HCT116 (cell line): ENCODE data around the gene ROR2. TPM values are rescaled to one million over a fixed set of nuclear protein-coding genes. Genes with fewer than 3 reads are reported as not detected.

Source experiments
- ATAC-seq: fragments of 200-7000 bp; cut with Tn5 transposase; 2 replicates; pipeline ENCODE4 v1.9.1; 2020; ENCODE audit warnings: mild to moderate bottlenecking, moderate library complexity
- BruUV-seq: library from RNA; stranded (reverse); fragments of 400-500 nt; replicated peaks from 2 replicates; lab custom pipeline; 2021; lab: Mats Ljungman, UMichigan
- CTCF ChIA-PET: fragments of 300-600 bp; sonication (Branson Sonifier 250); formaldehyde crosslinking; loops from one replicate; lab custom pipeline; 2021; ENCODE audit warnings: antibody characterized with exemption; lab: Charles Lee
- POLR2A ChIA-PET: fragments of 300-600, 350-600 bp; sonication (Branson Sonifier 250); formaldehyde crosslinking; loops from one replicate; lab custom pipeline; 2021; ENCODE audit warnings: antibody characterized with exemption; lab: Charles Lee
- RAD21 ChIA-PET, 2 experiments: fragments of 300-600 bp; sonication (Branson Sonifier 250); formaldehyde crosslinking; loops; one replicate each; lab custom pipeline; 2023; ENCODE audit warnings: low total read pairs in 2 of 2; ENCODE audit not compliant: uncharacterized antibody in 2 of 2, unreplicated experiment in 2 of 2, low non-redundant PET in 1 of 2; lab: Charles Lee
- DNase-seq: peaks from one replicate; pipeline ENCODE4 v3.0.0-alpha.2; 2010; ENCODE audit warnings: low read depth, low spot score
- H2AFZ ChIP-seq: fragments of 200-600 bp; shearing (Covaris generic), sonication (generic); 2 replicates; pipeline ENCODE4 v1.6.1; 2017; ENCODE audit warnings: low read depth, mixed run types, mixed read lengths, antibody characterized with exemption, low read length; ENCODE audit not compliant: poor library complexity, severe bottlenecking
- H3K27ac ChIP-seq: 2 replicates; pipeline ENCODE4 v1.5.1; 2012; ENCODE audit warnings: low read depth, low read length
- H3K27me3 ChIP-seq: fragments of 200-600 bp; sonication (generic); 2 replicates; pipeline ENCODE4 v1.6.1; 2016; ENCODE audit warnings: mixed run types, low read length, mixed read lengths; ENCODE audit not compliant: insufficient read depth
- H3K36me3 ChIP-seq, 2 experiments: fragments of 200-500 bp in 1 of 2; fragments of 200-600 bp in 1 of 2; sonication (Bioruptor generic) in 1 of 2; sonication (generic) in 1 of 2; 2 replicates each; pipeline versions ENCODE4 v1.5.1 to v1.6.1; 2014 to 2016; ENCODE audit warnings: low read length in 2 of 2, inconsistent platforms in 1 of 2, mixed read lengths in 1 of 2, mixed run types in 1 of 2; ENCODE audit not compliant: insufficient read depth in 2 of 2, control insufficient read depth in 1 of 2
- H3K4me1 ChIP-seq, 2 experiments: fragments of 200-600 bp in 1 of 2; sonication (generic) in 1 of 2; 2 replicates each; pipeline versions ENCODE4 v1.5.1 to v1.6.1; 2012 to 2017; ENCODE audit warnings: low read length in 2 of 2, inconsistent platforms in 1 of 2, mild to moderate bottlenecking in 1 of 2, mixed read lengths in 1 of 2, mixed run types in 1 of 2, moderate library complexity in 1 of 2; ENCODE audit not compliant: insufficient read depth in 2 of 2, control insufficient read depth in 1 of 2
- H3K4me2 ChIP-seq: fragments of 200-600 bp; sonication (generic); 2 replicates; pipeline ENCODE4 v1.6.1; 2017; ENCODE audit warnings: mixed run types, low read length, mixed read lengths
- H3K4me3 ChIP-seq, 2 experiments: fragments of 200-600 bp in 1 of 2; sonication (generic) in 1 of 2; replicated peaks in 1 of 2; 2 replicates each; pipeline ENCODE4 v1.5.1; 2011 to 2016; ENCODE audit warnings: low read length in 2 of 2, control low read depth in 1 of 2, low read depth in 1 of 2, mild to moderate bottlenecking in 1 of 2, mixed read lengths in 1 of 2, mixed run types in 1 of 2
- H3K79me2 ChIP-seq: fragments of 200-600 bp; sonication (generic); 2 replicates; pipeline ENCODE4 v1.6.1; 2017; ENCODE audit warnings: mild to moderate bottlenecking, mixed run types, low read length, moderate library complexity, mixed read lengths; ENCODE audit not compliant: insufficient read depth
- H3K9ac ChIP-seq: fragments of 200-600 bp; sonication (generic); 2 replicates; pipeline ENCODE4 v1.6.1; 2016; ENCODE audit warnings: low read length, mixed read lengths
- H3K9me2 ChIP-seq: fragments of 200-600 bp; sonication (generic), shearing (Covaris generic); 2 replicates; pipeline ENCODE4 v1.6.1; 2017; ENCODE audit warnings: mixed run types, mild to moderate bottlenecking, moderate library complexity; ENCODE audit not compliant: insufficient read depth
- H3K9me3 ChIP-seq, 2 experiments: fragments of 200-500 bp in 1 of 2; fragments of 200-600 bp in 1 of 2; sonication (Bioruptor generic) in 1 of 2; sonication (generic) in 1 of 2; 2 replicates each; pipeline ENCODE4 v1.6.1; 2014 to 2017; ENCODE audit warnings: low read length in 2 of 2, mixed read lengths in 2 of 2, inconsistent platforms in 1 of 2, low read depth in 1 of 2, mild to moderate bottlenecking in 1 of 2, mixed run types in 1 of 2, moderate library complexity in 1 of 2; ENCODE audit not compliant: control insufficient read depth in 1 of 2, insufficient read depth in 1 of 2
- H4K20me1 ChIP-seq: fragments of 200-600 bp; sonication (generic), shearing (Covaris generic); 2 replicates; pipeline ENCODE4 v1.6.1; 2017; ENCODE audit warnings: mixed run types, mild to moderate bottlenecking, moderate library complexity; ENCODE audit not compliant: insufficient read depth
- CEBPB ChIP-seq: IDR thresholded peaks from 2 replicates; pipeline ENCODE4 v1.6.1; 2012; ENCODE audit warnings: low read depth
- ELF1 ChIP-seq: IDR thresholded peaks from 2 replicates; pipeline ENCODE4 v1.6.1; 2012; ENCODE audit warnings: low read depth, borderline replicate concordance
- EZH2phosphoT487 ChIP-seq: fragments of 200-600 bp; IDR thresholded peaks from 2 replicates; pipeline ENCODE4 v1.6.1; 2018; ENCODE audit warnings: antibody characterized with exemption, borderline replicate concordance
- FOSL1 ChIP-seq: IDR thresholded peaks from 2 replicates; pipeline ENCODE4 v1.6.1; 2012; ENCODE audit warnings: low read depth
- POLR2A ChIP-seq: IDR thresholded peaks from 2 replicates; pipeline ENCODE4 v1.7.0; 2011; ENCODE audit warnings: borderline replicate concordance; ENCODE audit not compliant: insufficient read depth, insufficient read length; ENCODE audit errors: extremely low read depth
- POLR2AphosphoS5 ChIP-seq: IDR thresholded peaks from 2 replicates; pipeline ENCODE4 v1.6.1; 2011; ENCODE audit warnings: mild to moderate bottlenecking, low read depth, low read length, moderate library complexity
- RAD21 ChIP-seq: IDR thresholded peaks from 2 replicates; pipeline ENCODE4 v1.6.1; 2012; ENCODE audit warnings: low read depth, mild to moderate bottlenecking
- SIN3A ChIP-seq: IDR thresholded peaks from 2 replicates; pipeline ENCODE4 v1.6.1; 2012; ENCODE audit warnings: low read depth
- SP1 ChIP-seq: IDR thresholded peaks from 2 replicates; pipeline ENCODE4 v1.6.1; 2012; ENCODE audit warnings: low read depth
- SRF ChIP-seq: IDR thresholded peaks from 2 replicates; pipeline ENCODE4 v1.6.1; 2012; ENCODE audit warnings: low read depth
- TCF7L2 ChIP-seq: IDR thresholded peaks from 2 replicates; pipeline ENCODE4 v1.7.0; 2011; ENCODE audit warnings: borderline replicate concordance, inconsistent platforms; ENCODE audit not compliant: insufficient read depth, insufficient read length; ENCODE audit errors: extremely low read depth
- ZFX ChIP-seq: fragments of 450-650 bp; IDR thresholded peaks from 2 replicates; pipeline ENCODE4 v1.6.1; 2017
- intact Hi-C: fragments of 100-400 bp; cut with micrococcal nuclease; formaldehyde crosslinking; loops from 2 replicates; pipeline ENCODE4 v1.10.0; 2022
- total RNA-seq: library from RNA; stranded (reverse); gene quantifications from one replicate; pipeline ENCODE4 v1.2.1, GENCODE V29; 2021; ENCODE audit not compliant: unreplicated experiment
- TF ChIP-seq, protein P1 (sequence below), 3 experiments: fragments of 200-600 bp in 1 of 3; sonication (generic) in 1 of 3; IDR thresholded peaks in 2 of 3; conservative IDR thresholded peaks in 1 of 3; 2 replicates each; pipeline ENCODE4 v1.5.1; 2012 to 2017; ENCODE audit warnings: low read depth in 2 of 3, low read length in 2 of 3, antibody characterized with exemption in 1 of 3, borderline replicate concordance in 1 of 3, control low read depth in 1 of 3, mild to moderate bottlenecking in 1 of 3, mixed read lengths in 1 of 3, mixed run types in 1 of 3, moderate library complexity in 1 of 3; ENCODE audit not compliant: insufficient read depth in 1 of 3
- TF ChIP-seq, protein P2 (sequence below): IDR thresholded peaks from 2 replicates; pipeline ENCODE4 v1.6.1; 2012
- TF ChIP-seq, protein P3 (sequence below): IDR thresholded peaks from 2 replicates; pipeline ENCODE4 v1.6.1; 2012

The ROR2 gene
- total RNA-seq, 1 experiment from 2014 or later = 15.7 TPM

DNA sequence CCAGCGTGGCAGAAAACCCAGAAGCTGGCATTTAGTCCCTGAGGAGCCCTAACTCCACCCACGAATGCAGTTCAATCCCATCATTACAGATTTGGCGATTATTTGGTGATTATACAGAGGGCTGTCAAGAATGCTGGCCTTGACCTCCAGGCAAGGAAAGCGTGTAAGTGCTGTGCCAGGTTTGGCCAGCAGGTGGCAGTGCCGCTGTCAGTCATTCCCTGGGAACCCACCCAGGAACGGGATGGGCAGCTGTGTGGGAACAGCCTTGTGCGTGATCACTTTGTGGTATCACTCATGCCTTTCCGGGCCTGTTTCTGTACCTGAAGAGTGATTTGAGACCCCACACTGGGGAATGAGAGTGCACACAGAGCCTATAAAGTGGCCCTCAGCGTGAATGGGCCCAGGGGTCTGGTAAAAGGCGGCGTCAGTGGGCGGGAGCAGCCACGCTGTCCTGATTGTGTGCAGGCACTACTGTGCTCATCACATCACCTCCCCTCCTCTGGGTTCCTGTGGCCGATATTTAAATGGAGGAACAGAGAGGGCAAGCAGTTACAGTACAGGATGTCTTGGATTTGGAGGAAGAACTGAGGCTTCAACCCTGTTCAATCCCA lies 215.6 kb downstream of the ROR2 start:
- DNase-seq (peak; percentile 27), ATAC-seq (peak; percentile 92)
- Histone ChIP-seq H3K79me2 (no peaks in the 10 kb centered on the region), H3K36me3 (no peaks in the 10 kb centered on the region), H4K20me1 (no peaks in the 10 kb centered on the region), H3K9ac (no peak overlapping the region), H3K9me2 (no peaks in the 10 kb centered on the region), H2AFZ (no peak overlapping the region), H3K9me3 (no peaks in the 10 kb centered on the region), H3K27ac (no peak overlapping the region), H3K27me3 (no peaks in the 10 kb centered on the region), H3K4me2 (no peak overlapping the region), H3K4me1 (no peaks in the 10 kb centered on the region), H3K4me3 (no peak overlapping the region)
- ChIA-PET CTCF (interaction anchor here (0.8 to 1.7 kb wide), 6 partner anchors 16 to 245 kb away, joined by 3 to 9 read pairs (median 3); partner anchors contain the start of gene ROR2), POLR2A (no interaction called here), RAD21 (no interaction called here)
- intact Hi-C loops = no loop called here
- BruUV-seq = no TSS peak
- TF ChIP-seq RAD21 = peak; percentile 57
- TF ChIP-seq, protein P1, sequence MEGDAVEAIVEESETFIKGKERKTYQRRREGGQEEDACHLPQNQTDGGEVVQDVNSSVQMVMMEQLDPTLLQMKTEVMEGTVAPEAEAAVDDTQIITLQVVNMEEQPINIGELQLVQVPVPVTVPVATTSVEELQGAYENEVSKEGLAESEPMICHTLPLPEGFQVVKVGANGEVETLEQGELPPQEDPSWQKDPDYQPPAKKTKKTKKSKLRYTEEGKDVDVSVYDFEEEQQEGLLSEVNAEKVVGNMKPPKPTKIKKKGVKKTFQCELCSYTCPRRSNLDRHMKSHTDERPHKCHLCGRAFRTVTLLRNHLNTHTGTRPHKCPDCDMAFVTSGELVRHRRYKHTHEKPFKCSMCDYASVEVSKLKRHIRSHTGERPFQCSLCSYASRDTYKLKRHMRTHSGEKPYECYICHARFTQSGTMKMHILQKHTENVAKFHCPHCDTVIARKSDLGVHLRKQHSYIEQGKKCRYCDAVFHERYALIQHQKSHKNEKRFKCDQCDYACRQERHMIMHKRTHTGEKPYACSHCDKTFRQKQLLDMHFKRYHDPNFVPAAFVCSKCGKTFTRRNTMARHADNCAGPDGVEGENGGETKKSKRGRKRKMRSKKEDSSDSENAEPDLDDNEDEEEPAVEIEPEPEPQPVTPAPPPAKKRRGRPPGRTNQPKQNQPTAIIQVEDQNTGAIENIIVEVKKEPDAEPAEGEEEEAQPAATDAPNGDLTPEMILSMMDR (IDR thresholded peaks at IDR 0.05 in 2 of 3, conservative IDR thresholded peaks at IDR 0.05 in 1 of 3; ENCODE audit: borderline replicate concordance in 1 of 3, insufficient read depth in 1 of 3, low read depth in 2 of 3, low read length in 2 of 3) = peak; percentile 54 to 99 (median 97)
- no peak for TF ChIP-seq SRF

DNA sequence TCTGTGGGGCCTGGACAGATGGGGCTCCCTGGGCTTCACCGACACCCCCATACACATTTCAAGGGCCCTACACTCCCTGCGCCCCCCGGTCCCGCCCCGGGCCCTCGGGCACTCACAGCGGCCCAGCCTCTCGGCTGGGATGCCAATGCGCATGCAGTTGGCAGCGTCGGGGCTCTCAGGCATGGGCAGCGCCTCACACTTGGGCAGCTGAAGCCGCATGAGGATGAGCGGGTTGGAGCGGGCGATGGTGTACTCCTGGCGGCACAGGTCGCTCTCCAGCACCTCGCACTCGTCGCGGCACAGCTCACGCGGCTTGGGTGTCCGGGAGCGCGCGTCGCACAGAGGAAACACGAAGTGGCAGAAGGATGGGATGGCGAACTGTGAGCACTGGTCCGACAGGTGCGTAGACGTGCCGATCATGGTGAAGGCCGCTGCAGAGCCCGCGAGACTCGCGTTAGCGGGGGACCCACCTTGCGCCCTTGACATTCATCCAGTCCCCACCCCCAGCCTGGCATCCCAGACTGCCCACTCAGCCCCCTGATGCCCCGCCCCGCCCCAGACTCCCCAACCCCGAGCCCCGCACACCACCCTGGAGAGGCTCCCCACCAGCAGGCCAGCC lies 216.9 kb downstream of the ROR2 start:
- H3K4me3 ChIP-seq = no peak overlapping the region
- DNase-seq = no peak
- ChIA-PET RAD21 (no interaction called here), POLR2A (no interaction called here), CTCF (interaction anchor here (1.5 kb wide), 1 partner anchor 246 kb away, joined by 4 read pairs; no protein-coding TSS in a partner anchor)
- no peak overlapping the region for H3K4me2 ChIP-seq
- H3K9ac ChIP-seq = no peak overlapping the region
- intact Hi-C loops = no loop called here
- BruUV-seq = no TSS peak
- H3K9me2 ChIP-seq = no peaks in the 10 kb centered on the region
- H3K27ac ChIP-seq = no peak overlapping the region
- no peaks in the 10 kb centered on the region for H3K27me3 ChIP-seq
- no peak overlapping the region for H2AFZ ChIP-seq
- no peaks in the 10 kb centered on the region for H3K36me3 ChIP-seq
- no peaks in the 10 kb centered on the region for H4K20me1 ChIP-seq
- no peaks in the 10 kb centered on the region for H3K4me1 ChIP-seq
- no peaks in the 10 kb centered on the region for H3K9me3 ChIP-seq
- ATAC-seq = no peak
- no peaks in the 10 kb centered on the region for H3K79me2 ChIP-seq
- TF ChIP-seq CEBPB (no peak), SIN3A (no peak), POLR2AphosphoS5 (no peak), FOSL1 (no peak), ZFX (no peak), TCF7L2 (no peak), EZH2phosphoT487 (no peak), SP1 (no peak), RAD21 (no peak), POLR2A (no peak), ELF1 (no peak)
- TF ChIP-seq, protein P2, sequence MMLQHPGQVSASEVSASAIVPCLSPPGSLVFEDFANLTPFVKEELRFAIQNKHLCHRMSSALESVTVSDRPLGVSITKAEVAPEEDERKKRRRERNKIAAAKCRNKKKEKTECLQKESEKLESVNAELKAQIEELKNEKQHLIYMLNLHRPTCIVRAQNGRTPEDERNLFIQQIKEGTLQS = no peak
- TF ChIP-seq, protein P3, sequence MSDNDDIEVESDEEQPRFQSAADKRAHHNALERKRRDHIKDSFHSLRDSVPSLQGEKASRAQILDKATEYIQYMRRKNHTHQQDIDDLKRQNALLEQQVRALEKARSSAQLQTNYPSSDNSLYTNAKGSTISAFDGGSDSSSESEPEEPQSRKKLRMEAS = no peak
